Gastroesophageal sphincter (tissue), 4 donors: ENCODE measurements around the gene SLMAP. TPM values are rescaled to one million over a fixed set of nuclear protein-coding genes. Genes with fewer than 3 reads are reported as not detected.
A peak's percentile ranks its signal among the peaks of the same experiment; 100 is the strongest.

Experiments used
- ATAC-seq: fragments of 150-250 bp; one replicate; pipeline ENCODE4 v1.9.1; 2016; ENCODE audit warnings: mild to moderate bottlenecking, moderate library complexity
- H3K27ac ChIP-seq, 4 donors: fragments of 200-600 bp; sonication (generic) in 3 of 4; 1 replicate in 3 of 4; 2 replicates in 1 of 4; pipeline ENCODE4 v1.5.1; 2016 to 2019
- H3K27me3 ChIP-seq: fragments of 200-600 bp; sonication (generic); one replicate; pipeline ENCODE4 v1.5.1; 2019
- H3K36me3 ChIP-seq, 2 donors: fragments of 200-600 bp; sonication (generic); one replicate each; pipeline ENCODE4 v1.5.1; 2019; ENCODE audit warnings: control low read depth in 1 of 2
- H3K4me1 ChIP-seq, 3 donors: fragments of 200-600 bp; sonication (generic); 1 replicate in 2 of 3; 2 replicates in 1 of 3; pipeline ENCODE4 v1.5.1; 2016 to 2019; ENCODE audit warnings: control low read depth in 2 of 3
- H3K4me3 ChIP-seq, 2 donors: fragments of 200-600 bp; sonication (generic); one replicate each; pipeline ENCODE4 v1.5.1; 2019; ENCODE audit warnings: mild to moderate bottlenecking in 1 of 2, moderate library complexity in 1 of 2
- H3K9me3 ChIP-seq, 3 donors: fragments of 200-600 bp; sonication (generic); one replicate each; pipeline ENCODE4 v1.5.1; 2017 to 2019; ENCODE audit warnings: control low read depth in 2 of 3
- EP300 ChIP-seq: sonication (generic); formaldehyde crosslinking; IDR thresholded peaks from one replicate; pipeline ENCODE4 v1.6.1; 2017; ENCODE audit warnings: antibody characterized with exemption, mild to moderate bottlenecking
- POLR2A ChIP-seq, 2 donors: fragments of 450-650 bp; IDR thresholded peaks; one replicate each; pipeline ENCODE4 v1.6.1; 2017; ENCODE audit warnings: antibody characterized with exemption in 2 of 2, mild to moderate bottlenecking in 2 of 2, moderate library complexity in 1 of 2
- POLR2AphosphoS5 ChIP-seq: sonication (generic); formaldehyde crosslinking; IDR thresholded peaks from one replicate; pipeline ENCODE4 v1.6.1; 2017; ENCODE audit warnings: antibody characterized with exemption
- WGBS, 2 donors: methylation state at CpG; one replicate each; pipeline ENCODE4 v1.1.5; 2018; ENCODE audit warnings: low coverage in 1 of 2; 5-methylcytosine and 5-hydroxymethylcytosine counted together
- total RNA-seq, 4 donors: library from RNA; depleted of rRNA; stranded (reverse); fragments of >200 nt; gene quantifications; one replicate each; pipeline ENCODE4 v1.1.0, GENCODE V29; 2016
- TF ChIP-seq, protein P1 (sequence below), 4 experiments: fragments of 200-600 bp in 2 of 4; fragments of 450-650 bp in 2 of 4; sonication (generic) in 1 of 4; IDR thresholded peaks; one replicate each; pipeline ENCODE4 v1.5.1; 2017 to 2019; ENCODE audit warnings: antibody characterized with exemption in 4 of 4, mild to moderate bottlenecking in 2 of 4, moderate library complexity in 2 of 4

SLMAP gene
- total RNA-seq, 4 donors from 2014 or later: 462 to 594 (median 531) TPM

DNA sequence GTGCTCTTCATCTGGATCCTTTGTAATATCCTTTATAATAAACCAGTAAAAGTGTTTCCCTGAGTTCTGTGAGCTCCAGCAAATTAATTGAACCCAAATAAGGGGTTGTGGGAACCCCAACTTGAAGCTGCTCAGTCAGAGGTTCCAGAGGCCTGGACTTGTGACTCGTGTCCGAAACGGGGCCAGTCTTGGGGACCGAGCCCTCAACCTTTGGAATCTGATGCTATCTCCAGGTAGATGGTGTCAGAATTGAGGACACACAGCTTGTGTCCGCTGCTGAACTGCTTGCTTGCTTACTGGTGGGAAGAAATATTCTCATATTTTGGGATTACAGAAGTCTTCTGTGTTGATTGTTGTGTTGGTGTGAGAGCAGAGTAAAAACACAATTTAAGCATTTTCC is 212.4 kb downstream of the SLMAP start:
- ATAC-seq: no peak

GRCh38 chr3:57971975-57972374 is 215.9 kb downstream of the SLMAP start:
- 60 to 69% methylated on average over 1 to 3 of the region's 4 CpGs for WGBS, 2 donors
- Histone ChIP-seq H3K27me3 (no peaks in the 10 kb centered on the region), H3K4me3 (no peak overlapping the region), H3K4me1 (peaks cover 0 to 27% (median 5%) of the 10 kb centered on the region in 3 donors), H3K9me3 (no peaks in the 10 kb centered on the region), H3K27ac (peak overlapping the region in 3 of 4 donors; percentile 38 to 66 (median 57)), H3K36me3 (no peaks in the 10 kb centered on the region)
- TF ChIP-seq, protein P1, sequence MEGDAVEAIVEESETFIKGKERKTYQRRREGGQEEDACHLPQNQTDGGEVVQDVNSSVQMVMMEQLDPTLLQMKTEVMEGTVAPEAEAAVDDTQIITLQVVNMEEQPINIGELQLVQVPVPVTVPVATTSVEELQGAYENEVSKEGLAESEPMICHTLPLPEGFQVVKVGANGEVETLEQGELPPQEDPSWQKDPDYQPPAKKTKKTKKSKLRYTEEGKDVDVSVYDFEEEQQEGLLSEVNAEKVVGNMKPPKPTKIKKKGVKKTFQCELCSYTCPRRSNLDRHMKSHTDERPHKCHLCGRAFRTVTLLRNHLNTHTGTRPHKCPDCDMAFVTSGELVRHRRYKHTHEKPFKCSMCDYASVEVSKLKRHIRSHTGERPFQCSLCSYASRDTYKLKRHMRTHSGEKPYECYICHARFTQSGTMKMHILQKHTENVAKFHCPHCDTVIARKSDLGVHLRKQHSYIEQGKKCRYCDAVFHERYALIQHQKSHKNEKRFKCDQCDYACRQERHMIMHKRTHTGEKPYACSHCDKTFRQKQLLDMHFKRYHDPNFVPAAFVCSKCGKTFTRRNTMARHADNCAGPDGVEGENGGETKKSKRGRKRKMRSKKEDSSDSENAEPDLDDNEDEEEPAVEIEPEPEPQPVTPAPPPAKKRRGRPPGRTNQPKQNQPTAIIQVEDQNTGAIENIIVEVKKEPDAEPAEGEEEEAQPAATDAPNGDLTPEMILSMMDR (IDR thresholded peaks at IDR 0.05): no peak
- TF ChIP-seq POLR2AphosphoS5: no peak
- ATAC-seq: no peak

More for the DNA sequence above, 212.4 kb downstream of the SLMAP start:
- H3K27ac ChIP-seq: no peak overlapping the region
- 93 to 95% methylated on average over 4 to 5 of the region's 5 CpGs for WGBS, 2 donors
- no peaks in the 10 kb centered on the region for H3K36me3 ChIP-seq
- TF ChIP-seq EP300 (no peak), POLR2AphosphoS5 (no peak), POLR2A (IDR thresholded peaks at IDR 0.05) (no peak)
- TF ChIP-seq, protein P1 (IDR thresholded peaks at IDR 0.05): no peak
- H3K27me3 ChIP-seq: no peaks in the 10 kb centered on the region
- no peak overlapping the region for H3K4me3 ChIP-seq
- H3K9me3 ChIP-seq: no peaks in the 10 kb centered on the region
- peaks cover 0 to 28% (median 2%) of the 10 kb centered on the region in 3 donors for H3K4me1 ChIP-seq

GRCh38 chr3:57972531-57973111 is 216.5 kb downstream of the SLMAP start:
- no peak for ATAC-seq
- WGBS, 2 donors: 53 to 63% methylated on average over 4 to 7 of the region's 9 CpGs

DNA sequence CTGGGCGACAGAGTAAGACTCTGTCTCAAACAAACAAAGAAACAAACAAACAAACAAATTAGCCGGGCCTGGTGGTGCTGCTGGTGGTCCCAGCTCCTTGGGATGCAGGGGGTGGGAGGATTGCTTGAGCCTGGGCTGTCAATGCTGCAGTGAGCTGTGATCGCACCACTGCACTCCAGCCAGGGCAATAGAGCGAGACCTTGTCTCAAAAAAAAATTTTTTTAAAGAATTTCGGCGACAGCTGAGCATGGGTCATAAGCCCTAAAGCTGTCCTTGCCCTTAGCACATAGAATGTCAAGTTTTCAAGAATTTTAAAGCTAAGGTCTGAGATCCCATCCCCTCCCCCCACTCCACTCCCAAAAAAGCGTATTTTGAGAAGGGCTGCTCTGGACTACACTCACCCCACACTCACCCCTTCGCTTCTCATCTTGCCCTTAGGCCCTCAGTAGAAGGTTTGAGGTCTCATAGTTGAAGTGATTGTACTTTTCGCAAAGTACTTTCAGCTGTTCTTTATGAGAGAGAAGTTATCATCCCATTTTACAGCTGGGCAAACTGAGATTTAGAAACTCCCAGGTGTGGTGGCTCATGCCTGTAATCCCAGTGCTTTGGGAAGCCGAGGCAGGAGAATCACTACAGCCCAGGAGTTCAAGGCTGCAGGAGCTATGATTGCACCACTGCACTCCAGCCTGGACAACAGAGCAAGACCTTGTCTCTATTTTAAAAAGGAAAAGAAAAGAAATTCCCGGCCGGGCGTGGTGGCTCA is 217.8 kb downstream of the SLMAP start:
- 94 to 95% methylated on average over 3 to 9 of the region's 13 CpGs for WGBS, 2 donors
- TF ChIP-seq POLR2AphosphoS5 (no peak), EP300 (no peak), POLR2A (IDR thresholded peaks at IDR 0.05) (no peak)
- TF ChIP-seq, protein P1 (IDR thresholded peaks at IDR 0.05): no peak
- H3K27me3 ChIP-seq: no peaks in the 10 kb centered on the region
- no peaks in the 10 kb centered on the region for H3K36me3 ChIP-seq
- ATAC-seq: no peak
- no peak overlapping the region for H3K4me3 ChIP-seq
- H3K4me1 ChIP-seq: peaks cover 0 to 25% (median 3%) of the 10 kb centered on the region in 3 donors
- no peaks in the 10 kb centered on the region for H3K9me3 ChIP-seq
- peak overlapping the region in 1 of 4 donors; percentile 66 for H3K27ac ChIP-seq

More at GRCh38 chr3:57972531-57973111, 216.5 kb downstream of the SLMAP start:
- TF ChIP-seq POLR2AphosphoS5: no peak
- TF ChIP-seq POLR2A (IDR thresholded peaks at IDR 0.05): no peak
- TF ChIP-seq EP300: no peak
- TF ChIP-seq, protein P1 (IDR thresholded peaks at IDR 0.05): no peak
- Histone ChIP-seq H3K4me3 (no peak overlapping the region), H3K27ac (peak overlapping the region in 3 of 4 donors; percentile 38 to 66 (median 57)), H3K27me3 (no peaks in the 10 kb centered on the region), H3K36me3 (no peaks in the 10 kb centered on the region), H3K4me1 (peaks cover 0 to 25% (median 3%) of the 10 kb centered on the region in 3 donors), H3K9me3 (no peaks in the 10 kb centered on the region)
